GM19328 (cell line): ENCODE results near the gene CRTC1.

ENCODE experiments used
- ATAC-seq: cut with Tn5 transposase; IDR thresholded peaks from one replicate; pipeline ENCODE4 v1.9.1; 2021; ENCODE audit warnings: mild to moderate bottlenecking, moderate library complexity; ENCODE audit not compliant: unreplicated experiment

Gene CRTC1

GRCh38 chr19:18651733-18652132 is 31.7 kb upstream of the CRTC1 start:
- no peak for ATAC-seq

DNA sequence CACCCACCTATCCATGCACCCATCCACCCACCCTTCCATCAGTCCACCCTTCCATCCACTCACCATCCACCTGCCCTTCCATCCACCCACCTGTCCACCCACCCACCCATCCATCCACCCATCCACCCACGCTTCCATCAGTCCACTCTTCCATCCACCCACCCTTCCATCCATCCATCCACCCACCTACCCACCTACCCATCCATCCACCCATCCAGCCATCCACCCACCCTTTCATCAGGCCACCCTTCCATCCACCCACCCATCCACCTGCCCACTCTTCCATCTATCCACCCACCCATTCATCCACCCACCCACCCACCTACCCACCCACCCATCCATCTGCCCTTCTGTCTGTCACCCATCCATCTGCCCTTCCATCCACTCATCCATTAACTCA is 29.6 kb upstream of the CRTC1 start:
- ATAC-seq: no peak

- ATAC-seq: no peak
These were observed 29.0 kb upstream of the CRTC1 start for GRCh38 chr19:18654469-18654868.

DNA sequence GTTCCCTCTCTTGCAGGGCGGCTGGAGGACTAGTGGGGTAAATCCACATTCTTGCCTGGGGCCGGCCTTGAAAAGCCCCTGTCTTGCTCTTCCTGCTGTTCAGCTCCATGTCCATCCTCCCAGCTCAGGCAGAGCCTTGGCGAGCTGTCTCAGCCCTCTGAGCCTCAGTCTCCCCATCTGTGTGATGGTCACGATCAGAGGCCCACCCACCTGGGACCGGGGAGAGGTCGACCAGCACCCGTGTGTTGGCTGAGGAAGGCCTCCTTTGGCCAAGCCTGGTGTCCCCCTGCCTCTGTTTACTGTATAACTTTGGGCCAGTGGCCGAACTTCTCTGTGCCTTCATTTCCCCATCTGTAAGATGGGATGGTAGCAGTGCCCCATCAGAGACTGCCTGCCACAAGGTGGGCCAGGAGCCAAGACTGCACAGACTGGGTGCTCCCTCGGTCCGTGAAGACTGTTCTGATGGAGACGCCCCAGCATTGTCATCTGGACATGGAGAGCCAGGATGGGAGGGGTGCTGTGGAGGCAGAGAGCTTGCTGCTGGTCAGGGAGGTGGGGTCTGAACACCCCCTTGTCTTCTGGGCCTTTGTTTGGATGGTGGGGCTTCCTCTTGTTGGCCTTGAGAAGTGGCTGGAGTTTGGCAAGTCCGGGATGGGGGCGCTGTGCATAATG is 28.2 kb upstream of the CRTC1 start:
- no peak for ATAC-seq

- ATAC-seq: no peak
These were observed 27.0 kb upstream of the CRTC1 start for GRCh38 chr19:18656337-18657086.

- no peak for ATAC-seq
These were observed 25.7 kb upstream of the CRTC1 start for GRCh38 chr19:18657590-18658365.

- ATAC-seq: no peak
These were observed 25.1 kb upstream of the CRTC1 start for GRCh38 chr19:18658366-18658855.

DNA sequence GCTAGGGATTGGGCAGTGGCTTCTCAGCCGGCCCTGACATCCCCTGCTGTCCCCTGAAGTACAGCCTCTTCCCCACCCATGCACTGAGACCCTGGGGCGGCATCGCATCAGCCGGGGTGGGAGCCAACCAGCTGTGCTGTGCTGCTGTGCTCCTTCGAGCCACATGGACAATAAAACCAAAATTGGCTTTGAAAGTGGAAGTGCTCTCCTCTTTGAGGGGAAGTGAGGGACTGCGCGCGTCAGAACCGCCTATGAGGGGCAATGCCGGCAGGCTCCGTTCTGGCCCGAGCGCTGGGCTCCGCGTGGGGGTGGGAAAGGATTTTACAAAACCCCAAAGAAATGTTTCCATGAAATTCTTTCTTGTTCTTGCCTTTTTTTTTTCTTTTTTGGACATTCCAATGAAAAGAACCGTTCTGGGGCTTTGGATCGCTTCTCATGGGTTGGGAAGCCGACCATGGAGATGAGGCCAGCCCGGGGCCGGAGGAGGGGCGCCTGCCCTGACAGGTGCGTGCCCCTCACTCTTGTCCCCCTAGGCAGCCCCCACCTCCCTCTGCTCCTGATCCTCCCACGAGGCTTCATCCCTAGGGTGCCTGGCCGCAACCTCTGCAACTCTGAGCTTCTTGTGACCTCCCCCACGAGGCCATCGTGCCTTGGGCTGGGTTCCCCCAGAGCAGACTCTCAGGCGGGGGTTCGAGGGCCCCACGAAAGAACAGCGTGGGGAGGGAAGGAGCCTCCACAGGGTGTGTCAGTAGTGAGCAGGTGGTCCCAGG is 24.0 kb upstream of the CRTC1 start:
- no peak for ATAC-seq

- no peak for ATAC-seq
These were observed 23.2 kb upstream of the CRTC1 start for GRCh38 chr19:18660051-18660910.

GRCh38 chr19:18660939-18661670 is 22.4 kb upstream of the CRTC1 start:
- ATAC-seq: no peak

DNA sequence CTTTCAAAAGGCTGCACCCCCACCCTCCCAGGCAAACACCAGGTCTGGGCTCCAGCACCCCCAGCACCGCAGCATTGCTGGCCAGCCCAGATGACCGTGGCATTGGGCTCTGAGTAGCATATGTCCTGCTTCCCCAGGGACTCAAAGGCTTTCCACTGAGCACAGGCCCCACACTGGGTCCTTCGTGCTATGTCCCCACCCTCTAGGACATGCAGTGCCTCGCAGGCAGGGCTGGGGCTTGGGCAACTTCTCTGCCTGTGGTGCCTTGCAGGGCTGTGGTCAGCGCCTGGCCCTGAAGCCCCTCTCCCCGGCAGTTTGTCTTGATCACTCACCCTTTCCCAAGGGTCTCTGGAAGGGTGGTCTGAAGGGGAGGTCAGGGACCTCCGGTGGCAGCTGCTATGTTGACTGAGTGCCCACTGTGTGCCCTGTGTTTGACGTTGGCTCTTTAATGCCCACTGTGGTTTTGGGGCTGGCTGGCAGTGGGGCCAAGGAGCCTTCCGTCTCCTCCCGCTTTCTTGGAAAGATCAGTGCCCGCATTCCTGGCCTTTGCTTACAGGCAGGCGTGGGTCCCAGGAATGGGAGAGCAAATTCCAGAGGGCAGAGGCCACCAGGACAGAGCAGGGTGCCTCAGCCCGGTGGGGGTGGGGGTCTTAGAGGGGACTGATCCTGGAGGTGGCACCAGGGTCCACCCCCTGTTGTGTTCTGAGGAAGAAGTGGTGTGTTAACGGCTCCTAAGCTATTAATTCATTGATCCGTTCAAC is 20.3 kb upstream of the CRTC1 start:
- no peak for ATAC-seq

- no peak for ATAC-seq
These were observed 19.4 kb upstream of the CRTC1 start for GRCh38 chr19:18663940-18664530.

GRCh38 chr19:18665771-18666202 is 17.7 kb upstream of the CRTC1 start:
- ATAC-seq: no peak

GRCh38 chr19:18666317-18666716 is 17.2 kb upstream of the CRTC1 start:
- ATAC-seq: no peak

DNA sequence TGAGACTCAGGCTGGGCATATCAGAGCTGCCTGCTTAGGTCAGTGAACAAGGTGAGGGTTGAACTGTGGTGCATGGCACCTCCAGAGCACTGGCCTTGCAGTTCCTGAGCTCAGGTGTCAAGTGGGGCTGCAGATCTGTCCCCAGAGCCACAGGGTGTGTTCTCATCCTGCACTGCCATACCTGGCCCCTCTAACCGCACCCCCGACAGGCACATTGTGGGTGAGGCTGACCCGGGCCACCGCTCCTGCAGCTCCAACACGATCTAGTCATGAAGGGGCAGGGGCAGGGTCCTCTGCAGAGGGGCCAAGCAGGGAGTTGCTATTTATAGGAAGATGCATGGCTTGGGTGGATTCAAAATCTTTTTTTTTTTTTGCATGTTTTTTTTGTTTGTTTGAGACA is 16.7 kb upstream of the CRTC1 start:
- no peak for ATAC-seq

- ATAC-seq: no peak
These were observed 15.8 kb upstream of the CRTC1 start for GRCh38 chr19:18667531-18668251.

DNA sequence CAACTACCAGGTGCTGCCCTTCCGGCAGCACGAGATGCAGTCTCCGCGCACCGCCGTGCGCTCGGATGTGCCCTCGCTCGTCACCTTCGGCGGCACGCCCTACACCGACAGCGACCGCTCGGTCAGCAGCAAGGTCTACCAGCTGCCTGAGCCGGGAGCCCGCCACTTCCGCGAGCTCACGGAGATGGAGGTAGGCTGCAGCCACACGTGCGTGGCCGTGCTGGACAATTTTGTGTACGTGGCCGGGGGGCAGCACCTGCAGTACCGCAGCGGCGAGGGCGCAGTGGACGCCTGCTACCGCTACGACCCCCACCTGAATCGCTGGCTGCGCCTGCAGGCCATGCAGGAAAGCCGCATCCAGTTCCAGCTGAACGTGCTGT is 15.2 kb upstream of the CRTC1 start:
- ATAC-seq: no peak
